Mammary epithelial cell (primary cell): ENCODE measurements around the gene TMEM205.

ENCODE experiments used
- CTCF ChIP-seq, 2 donors: IDR thresholded peaks in 1 of 2; conservative IDR thresholded peaks in 1 of 2; 2 replicates each; pipeline ENCODE4 v1.5.1; 2011 to 2012; ENCODE audit warnings: inconsistent platforms in 2 of 2, low read length in 2 of 2, mild to moderate bottlenecking in 2 of 2, control low read depth in 1 of 2, low read depth in 1 of 2; ENCODE audit not compliant: insufficient read depth in 1 of 2; ENCODE audit errors: extremely low read depth in 1 of 2
- EZH2 ChIP-seq: IDR thresholded peaks from 2 replicates; pipeline ENCODE4 v1.6.1; 2012; ENCODE audit warnings: low read length, inconsistent platforms, borderline replicate concordance

- no peak for TF ChIP-seq CTCF (conservative IDR thresholded peaks at IDR 0.05 in 1 of 2, IDR thresholded peaks at IDR 0.05 in 1 of 2; ENCODE audit: extremely low read depth in 1 of 2, insufficient read depth in 1 of 2, low read depth in 1 of 2, low read length in 2 of 2)
- TF ChIP-seq EZH2: no peak
These were observed 16.0 kb upstream of the TMEM205 start for GRCh38 chr19:11361771-11362731.
